GM12865 (cell line): ENCODE results near the gene CHD2.

ENCODE experiments used
- DNase-seq: peaks from one replicate; pipeline ENCODE4 v3.0.0; 2010; ENCODE audit warnings: low read depth
- H3K4me3 ChIP-seq: 2 replicates; pipeline ENCODE4 v1.5.1; 2011; ENCODE audit warnings: mild to moderate bottlenecking, low read depth, low read length, control low read depth
- CTCF ChIP-seq: IDR thresholded peaks from 2 replicates; pipeline ENCODE4 v1.5.1; 2011; ENCODE audit warnings: low read length, control low read depth, low read depth, inconsistent platforms; ENCODE audit not compliant: insufficient read depth; ENCODE audit errors: missing control alignments

The CHD2 gene

GRCh38 chr15:92893200-92893599 is 6.9 kb upstream of the CHD2 start:
- no peak for DNase-seq
- no peak overlapping the region for H3K4me3 ChIP-seq
- TF ChIP-seq CTCF = no peak

- H3K4me3 ChIP-seq = no peak overlapping the region
- DNase-seq = no peak
- no peak for TF ChIP-seq CTCF
These were observed 3.6 kb upstream of the CHD2 start for GRCh38 chr15:92896561-92896960.

GRCh38 chr15:92897620-92898019 is 2.5 kb upstream of the CHD2 start:
- H3K4me3 ChIP-seq = no peak overlapping the region
- no peak for TF ChIP-seq CTCF
- DNase-seq = no peak

- no peak overlapping the region for H3K4me3 ChIP-seq
- TF ChIP-seq CTCF = no peak
- DNase-seq = no peak
These were observed 1.0 kb upstream of the CHD2 start for GRCh38 chr15:92898988-92899582.

GRCh38 chr15:92899601-92899947 is 550 bp upstream of the CHD2 start:
- peak overlapping the region; percentile 86 for H3K4me3 ChIP-seq
- DNase-seq = no peak
- TF ChIP-seq CTCF = peak; percentile 23

- peak overlapping the region; percentile 86 for H3K4me3 ChIP-seq
- no peak for TF ChIP-seq CTCF
- no peak for DNase-seq
These were observed 577 bp downstream of the CHD2 start for GRCh38 chr15:92900731-92901071.

GRCh38 chr15:92901072-92901761 is 1.1 kb downstream of the CHD2 start:
- DNase-seq = no peak
- H3K4me3 ChIP-seq = peak overlapping the region; percentile 86
- no peak for TF ChIP-seq CTCF
